ENCODE data around the gene PXDN.
"Not testable (repeated sequence)": the region's sequence is repeated elsewhere in the genome, so short reads cannot be mapped to it uniquely, and the experiment has no call there.

PXDN gene

GRCh38 chr2:1681017-1681318 lies 63.3 kb downstream of the PXDN start:
- TF ChIP-seq CTCF (conservative IDR thresholded peaks at IDR 0.05; ENCODE audit: low read depth, low read length): no peak
- no peak overlapping the region for H3K4me3 ChIP-seq (ENCODE audit: low read depth, low read length)

GRCh38 chr2:1680222-1681016 lies 63.9 kb downstream of the PXDN start:
- no peak for DNase-seq (ENCODE audit: low read depth)
- TF ChIP-seq CTCF (conservative IDR thresholded peaks at IDR 0.05; ENCODE audit: low read depth, low read length): no peak

More at GRCh38 chr2:1681017-1681318, 63.3 kb downstream of the PXDN start:
- no peak for DNase-seq (ENCODE audit: low read depth)

GRCh38 chr2:1679488-1680039 lies 64.8 kb downstream of the PXDN start:
- not testable (repeated sequence) for DNase-seq (ENCODE audit: low read depth); H3K4me3 ChIP-seq (ENCODE audit: low read depth, low read length)

More at GRCh38 chr2:1680222-1681016, 63.9 kb downstream of the PXDN start:
- H3K4me3 ChIP-seq (ENCODE audit: low read depth, low read length): no peak overlapping the region

GRCh38 chr2:1679065-1679464 lies 65.2 kb downstream of the PXDN start:
- DNase-seq (ENCODE audit: low read depth); H3K4me3 ChIP-seq (ENCODE audit: low read depth, low read length): not testable (repeated sequence)

- no peak overlapping the region for H3K4me3 ChIP-seq (ENCODE audit: low read depth, low read length)
- no peak for DNase-seq (ENCODE audit: low read depth)
- TF ChIP-seq CTCF (conservative IDR thresholded peaks at IDR 0.05; ENCODE audit: low read depth, low read length): no peak
Observed at GRCh38 chr2:1678609-1679008, 65.7 kb downstream of the PXDN start.

- no peak for DNase-seq (ENCODE audit: low read depth)
- no peak overlapping the region for H3K4me3 ChIP-seq (ENCODE audit: low read depth, low read length)
- TF ChIP-seq CTCF (conservative IDR thresholded peaks at IDR 0.05; ENCODE audit: low read depth, low read length): no peak
Observed at GRCh38 chr2:1677821-1678165, 66.5 kb downstream of the PXDN start.

- DNase-seq (ENCODE audit: low read depth): no peak
- H3K4me3 ChIP-seq (ENCODE audit: low read depth, low read length): no peak overlapping the region
Observed at GRCh38 chr2:1676913-1677820, 67.1 kb downstream of the PXDN start.

More at GRCh38 chr2:1676913-1677820, 67.1 kb downstream of the PXDN start:
- TF ChIP-seq CTCF (conservative IDR thresholded peaks at IDR 0.05; ENCODE audit: low read depth, low read length): no peak

All from choroid plexus epithelial cell (primary cell).